ENCODE data around the gene TJAP1. TPM values are rescaled to one million over a fixed set of nuclear protein-coding genes. Genes with fewer than 3 reads are reported as not detected.

TJAP1 gene
- polyA plus RNA-seq (17.2 to 45.5 TPM (median 23.3 TPM) in 3 replicates), polyA minus RNA-seq (10.4 to 24.4 TPM (median 16.7 TPM) in 3 replicates)
- 41.6 TPM for polyA plus RNA-seq (2011; ENCODE audit: low read depth)
- 14.3 and 25.4 TPM in 2 replicates for polyA plus RNA-seq (2011; cell fraction: cytosol; rRNA removed)
- 78.8 and 84.0 TPM in 2 replicates for polyA plus RNA-seq (2011; cell fraction: nucleus; rRNA removed)
- polyA plus RNA-seq (2012; ENCODE audit: low replicate concordance): 12.6 and 28.6 TPM in 2 replicates
- polyA minus RNA-seq (2011; cell fraction: cytosol; rRNA and poly(A)+ RNA removed): 11.7 TPM
- polyA minus RNA-seq (2011; cell fraction: nucleus; rRNA and poly(A)+ RNA removed): 11.8 and 19.6 TPM in 2 replicates

- peaks cover 29% of the 10 kb centered on the region for H3K79me2 ChIP-seq (ENCODE audit: control insufficient read depth, insufficient read depth, low read length)
- H2AFZ ChIP-seq (ENCODE audit: control insufficient read depth, low read length): peak within 1 kb of the TSS; percentile 75
- peak within 1 kb of the TSS; percentile 99 for H3K4me2 ChIP-seq (ENCODE audit: control insufficient read depth, extremely low read depth, insufficient read depth, low read depth, low read length)
- H3K36me3 ChIP-seq (ENCODE audit: control insufficient read depth in 2 of 2, extremely low read depth in 1 of 2, insufficient read depth in 2 of 2, low read length in 2 of 2): peaks cover 0 to 3% of the 10 kb centered on the region in 2 experiments
- FAIRE-seq: no peak
- no peaks in the 10 kb centered on the region for H4K20me1 ChIP-seq (ENCODE audit: control insufficient read depth, extremely low read depth, insufficient read depth, low read length)
- H3K9me1 ChIP-seq (ENCODE audit: control insufficient read depth, extremely low read depth, insufficient read depth, low read length): no peaks in the 10 kb centered on the region
- peaks cover 45% of the 10 kb centered on the region for H3K4me1 ChIP-seq (ENCODE audit: control insufficient read depth, extremely low read depth, insufficient read depth, low read length)
- peak within 1 kb of the TSS; percentile 90 for H3K9ac ChIP-seq (ENCODE audit: control insufficient read depth, extremely low read depth, insufficient read depth, low read length)
- H3K9me3 ChIP-seq (ENCODE audit: control insufficient read depth, low read depth, low read length): no peaks in the 10 kb centered on the region
- peak within 1 kb of the TSS; percentile 88 for H3K27ac ChIP-seq (ENCODE audit: control insufficient read depth, insufficient read depth, low read length)
- dilution Hi-C loops (cut with MboI; ENCODE audit: extremely low pct_ligation_motif_present, low sequenced_read_pairs): no loop called here
- H3K27me3 ChIP-seq (ENCODE audit: control insufficient read depth, extremely low read depth, insufficient read depth, low read length): no peaks in the 10 kb centered on the region
- TF ChIP-seq, protein P1, sequence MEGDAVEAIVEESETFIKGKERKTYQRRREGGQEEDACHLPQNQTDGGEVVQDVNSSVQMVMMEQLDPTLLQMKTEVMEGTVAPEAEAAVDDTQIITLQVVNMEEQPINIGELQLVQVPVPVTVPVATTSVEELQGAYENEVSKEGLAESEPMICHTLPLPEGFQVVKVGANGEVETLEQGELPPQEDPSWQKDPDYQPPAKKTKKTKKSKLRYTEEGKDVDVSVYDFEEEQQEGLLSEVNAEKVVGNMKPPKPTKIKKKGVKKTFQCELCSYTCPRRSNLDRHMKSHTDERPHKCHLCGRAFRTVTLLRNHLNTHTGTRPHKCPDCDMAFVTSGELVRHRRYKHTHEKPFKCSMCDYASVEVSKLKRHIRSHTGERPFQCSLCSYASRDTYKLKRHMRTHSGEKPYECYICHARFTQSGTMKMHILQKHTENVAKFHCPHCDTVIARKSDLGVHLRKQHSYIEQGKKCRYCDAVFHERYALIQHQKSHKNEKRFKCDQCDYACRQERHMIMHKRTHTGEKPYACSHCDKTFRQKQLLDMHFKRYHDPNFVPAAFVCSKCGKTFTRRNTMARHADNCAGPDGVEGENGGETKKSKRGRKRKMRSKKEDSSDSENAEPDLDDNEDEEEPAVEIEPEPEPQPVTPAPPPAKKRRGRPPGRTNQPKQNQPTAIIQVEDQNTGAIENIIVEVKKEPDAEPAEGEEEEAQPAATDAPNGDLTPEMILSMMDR (optimal IDR thresholded peaks at IDR 0.05 in 1 of 3, IDR thresholded peaks at IDR 0.05 in 1 of 3, conservative IDR thresholded peaks at IDR 0.05 in 1 of 3; ENCODE audit: extremely low read depth in 1 of 3, insufficient read depth in 2 of 3, low read length in 3 of 3): no peak
- no peak for TF ChIP-seq EZH2 (IDR thresholded peaks at IDR 0.05; ENCODE audit: low read length)
- H3K4me3 ChIP-seq (ENCODE audit: control insufficient read depth in 2 of 3, extremely low read depth in 1 of 3, insufficient read depth in 2 of 3, low read depth in 1 of 3, low read length in 3 of 3): peak within 1 kb of the TSS; percentile 52 to 85 (median 77)
- DNase-seq (ENCODE audit: low read depth, low spot score): no peak
Measured at GRCh38 chr6:43477235-43478007, at the start of gene TJAP1. Gene TJAP1, plus strand, starts transcription at chr6:43477570. Its CDS starts 21,432 bp downstream, at chr6:43499002.

- peak overlapping the region; percentile 94 for H2AFZ ChIP-seq (ENCODE audit: control insufficient read depth, low read length)
- DNase-seq (ENCODE audit: low read depth, low spot score) (no peak), FAIRE-seq (no peak)
- dilution Hi-C loops (cut with MboI; ENCODE audit: extremely low pct_ligation_motif_present, low sequenced_read_pairs): no loop called here
- H3K9ac ChIP-seq (ENCODE audit: control insufficient read depth, extremely low read depth, insufficient read depth, low read length): peak overlapping the region; percentile 91
- peak overlapping the region; percentile 54 to 96 (median 91) for H3K4me3 ChIP-seq (ENCODE audit: control insufficient read depth in 2 of 3, extremely low read depth in 1 of 3, insufficient read depth in 2 of 3, low read depth in 1 of 3, low read length in 3 of 3)
- peaks cover 9 to 18% of the 10 kb centered on the region in 2 experiments for H3K36me3 ChIP-seq (ENCODE audit: control insufficient read depth in 2 of 2, extremely low read depth in 1 of 2, insufficient read depth in 2 of 2, low read length in 2 of 2)
- peak overlapping the region; percentile 85 for H3K4me2 ChIP-seq (ENCODE audit: control insufficient read depth, extremely low read depth, insufficient read depth, low read depth, low read length)
- no peaks in the 10 kb centered on the region for H4K20me1 ChIP-seq (ENCODE audit: control insufficient read depth, extremely low read depth, insufficient read depth, low read length)
- H3K79me2 ChIP-seq (ENCODE audit: control insufficient read depth, insufficient read depth, low read length): peaks cover 35% of the 10 kb centered on the region
- H3K27ac ChIP-seq (ENCODE audit: control insufficient read depth, insufficient read depth, low read length): peak overlapping the region; percentile 73
- H3K27me3 ChIP-seq (ENCODE audit: control insufficient read depth, extremely low read depth, insufficient read depth, low read length): no peaks in the 10 kb centered on the region
- H3K9me1 ChIP-seq (ENCODE audit: control insufficient read depth, extremely low read depth, insufficient read depth, low read length): no peaks in the 10 kb centered on the region
- peaks cover 15% of the 10 kb centered on the region for H3K4me1 ChIP-seq (ENCODE audit: control insufficient read depth, extremely low read depth, insufficient read depth, low read length)
- TF ChIP-seq, protein P1 (optimal IDR thresholded peaks at IDR 0.05 in 1 of 3, IDR thresholded peaks at IDR 0.05 in 1 of 3, conservative IDR thresholded peaks at IDR 0.05 in 1 of 3; ENCODE audit: extremely low read depth in 1 of 3, insufficient read depth in 2 of 3, low read length in 3 of 3): no peak
- TF ChIP-seq EZH2 (IDR thresholded peaks at IDR 0.05; ENCODE audit: low read length): no peak
- H3K9me3 ChIP-seq (ENCODE audit: control insufficient read depth, low read depth, low read length): no peaks in the 10 kb centered on the region
Measured at GRCh38 chr6:43428112-43428570, 49.2 kb upstream of the TJAP1 start.

Measured in keratinocyte (primary cell).